ENCODE data around the gene WDR5.
"Not testable (repeated sequence)": the region's sequence is repeated elsewhere in the genome, so short reads cannot be mapped to it uniquely, and the experiment has no call there.

WDR5 gene

GRCh38 chr9:134135343-134136117 lies at the start of gene WDR5:
Gene WDR5 (plus strand): TSS chr9:134136082. CDS start chr9:134139878, 3,796 bp downstream.
- DNase-seq, result peak; percentile 32 to 93 (median 86)

- DNase-seq, result no peak
Observed at GRCh38 chr9:134088063-134088725, 47.7 kb upstream of the WDR5 start.

GRCh38 chr9:134089972-134090371 lies 45.9 kb upstream of the WDR5 start:
- DNase-seq, result no peak

GRCh38 chr9:134099123-134099761 lies 36.6 kb upstream of the WDR5 start:
- no peak for DNase-seq

GRCh38 chr9:134100040-134100439 lies 35.8 kb upstream of the WDR5 start:
- no peak for DNase-seq

- not testable (repeated sequence) for DNase-seq
Observed at GRCh38 chr9:134101133-134101532, 34.7 kb upstream of the WDR5 start.

GRCh38 chr9:134101623-134102149 lies 34.2 kb upstream of the WDR5 start:
- no peak for DNase-seq

GRCh38 chr9:134103391-134103998 lies 32.4 kb upstream of the WDR5 start:
- no peak for DNase-seq

- DNase-seq, result no peak
Observed at GRCh38 chr9:134111064-134111463, 24.8 kb upstream of the WDR5 start.

- no peak for DNase-seq
Observed at GRCh38 chr9:134112561-134112960, 23.3 kb upstream of the WDR5 start.

GRCh38 chr9:134118972-134119371 lies 16.9 kb upstream of the WDR5 start:
- DNase-seq, result not testable (repeated sequence)

GRCh38 chr9:134123764-134124128 lies 12.1 kb upstream of the WDR5 start:
- no peak for DNase-seq

- peak in 1 of 58 donors; percentile 8 for DNase-seq
Observed at GRCh38 chr9:134125413-134126095, 10.3 kb upstream of the WDR5 start.

GRCh38 chr9:134126373-134126772 lies 9.5 kb upstream of the WDR5 start:
- no peak for DNase-seq

GRCh38 chr9:134127065-134127580 lies 8.8 kb upstream of the WDR5 start:
- DNase-seq, result no peak

GRCh38 chr9:134127616-134128015 lies 8.3 kb upstream of the WDR5 start:
- no peak for DNase-seq

- no peak for DNase-seq
Observed at GRCh38 chr9:134128727-134129679, 6.9 kb upstream of the WDR5 start.

GRCh38 chr9:134130503-134131375 lies 5.1 kb upstream of the WDR5 start:
- no peak for DNase-seq

Measured in anterior cingulate cortex (tissue), 58 donors.